Type B pancreatic cell (in vitro differentiated cells): ENCODE measurements around the gene SEPTIN3. TPM values are rescaled to one million over a fixed set of nuclear protein-coding genes. Genes with fewer than 3 reads are reported as not detected.

Experiments used
- DNase-seq: peaks from one replicate; pipeline ENCODE4 v3.0.0; 2021; ENCODE audit warnings: mixed read lengths; ENCODE audit not compliant: unreplicated experiment; ENCODE audit errors: extremely low spot score
- H3K27ac Mint-ChIP-seq: 2 replicates; pipeline ENCODE4 v1.8.0; 2021; ENCODE audit warnings: mild to moderate bottlenecking, mixed read lengths
- H3K27me3 Mint-ChIP-seq: 2 replicates; pipeline ENCODE4 v1.8.0; 2021; ENCODE audit warnings: mixed read lengths
- H3K36me3 Mint-ChIP-seq: 2 replicates; pipeline ENCODE4 v1.8.0; 2021; ENCODE audit warnings: mixed read lengths
- H3K4me1 Mint-ChIP-seq: one replicate; pipeline ENCODE4 v1.8.0; 2021; ENCODE audit warnings: mixed read lengths; ENCODE audit not compliant: unreplicated experiment
- H3K4me3 Mint-ChIP-seq: 2 replicates; pipeline ENCODE4 v1.8.0; 2021; ENCODE audit warnings: mild to moderate bottlenecking, mixed read lengths
- H3K9me3 Mint-ChIP-seq: 2 replicates; pipeline ENCODE4 v1.8.0; 2021; ENCODE audit warnings: mixed read lengths
- total RNA-seq: library from RNA; stranded (reverse); gene quantifications from 2 replicates; pipeline ENCODE4 v1.2.1, GENCODE V29; 2021; ENCODE audit warnings: low replicate concordance
- TF ChIP-seq, protein P1 (sequence below): fragments of 200-600 bp; sonication (generic); conservative IDR thresholded peaks from 2 replicates; pipeline ENCODE4 v1.5.0; 2021; ENCODE audit warnings: antibody characterized with exemption, mild to moderate bottlenecking

The SEPTIN3 gene
- total RNA-seq, 1 donor from 2014 or later: 16.3 TPM

- no peak overlapping the region for H3K27ac Mint-ChIP-seq
- TF ChIP-seq, protein P1, sequence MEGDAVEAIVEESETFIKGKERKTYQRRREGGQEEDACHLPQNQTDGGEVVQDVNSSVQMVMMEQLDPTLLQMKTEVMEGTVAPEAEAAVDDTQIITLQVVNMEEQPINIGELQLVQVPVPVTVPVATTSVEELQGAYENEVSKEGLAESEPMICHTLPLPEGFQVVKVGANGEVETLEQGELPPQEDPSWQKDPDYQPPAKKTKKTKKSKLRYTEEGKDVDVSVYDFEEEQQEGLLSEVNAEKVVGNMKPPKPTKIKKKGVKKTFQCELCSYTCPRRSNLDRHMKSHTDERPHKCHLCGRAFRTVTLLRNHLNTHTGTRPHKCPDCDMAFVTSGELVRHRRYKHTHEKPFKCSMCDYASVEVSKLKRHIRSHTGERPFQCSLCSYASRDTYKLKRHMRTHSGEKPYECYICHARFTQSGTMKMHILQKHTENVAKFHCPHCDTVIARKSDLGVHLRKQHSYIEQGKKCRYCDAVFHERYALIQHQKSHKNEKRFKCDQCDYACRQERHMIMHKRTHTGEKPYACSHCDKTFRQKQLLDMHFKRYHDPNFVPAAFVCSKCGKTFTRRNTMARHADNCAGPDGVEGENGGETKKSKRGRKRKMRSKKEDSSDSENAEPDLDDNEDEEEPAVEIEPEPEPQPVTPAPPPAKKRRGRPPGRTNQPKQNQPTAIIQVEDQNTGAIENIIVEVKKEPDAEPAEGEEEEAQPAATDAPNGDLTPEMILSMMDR: no peak
These were observed 32.4 kb upstream of the SEPTIN3 start for GRCh38 chr22:41936894-41937169.

GRCh38 chr22:41939981-41940831 lies 29.0 kb upstream of the SEPTIN3 start:
- Mint-ChIP-seq H3K36me3 (peaks cover 11% of the 10 kb centered on the region), H3K4me3 (peak overlapping the region; percentile 47)

More at GRCh38 chr22:41936894-41937169, 32.4 kb upstream of the SEPTIN3 start:
- peaks cover 8% of the 10 kb centered on the region for H3K36me3 Mint-ChIP-seq
- DNase-seq: no peak
- no peaks in the 10 kb centered on the region for H3K27me3 Mint-ChIP-seq
- no peak overlapping the region for H3K4me3 Mint-ChIP-seq
- no peaks in the 10 kb centered on the region for H3K9me3 Mint-ChIP-seq
- peaks cover 16% of the 10 kb centered on the region for H3K4me1 Mint-ChIP-seq

GRCh38 chr22:41940832-41941765 lies 28.1 kb upstream of the SEPTIN3 start:
- Mint-ChIP-seq H3K36me3 (peaks cover 11% of the 10 kb centered on the region), H3K27me3 (no peaks in the 10 kb centered on the region), H3K27ac (peak overlapping the region; percentile 92), H3K4me1 (peaks cover 26% of the 10 kb centered on the region), H3K4me3 (no peak overlapping the region), H3K9me3 (no peaks in the 10 kb centered on the region)
- no peak for DNase-seq
- TF ChIP-seq, protein P1: peak; percentile 92

More at GRCh38 chr22:41939981-41940831, 29.0 kb upstream of the SEPTIN3 start:
- H3K27me3 Mint-ChIP-seq: no peaks in the 10 kb centered on the region
- TF ChIP-seq, protein P1: no peak
- DNase-seq: no peak
- no peaks in the 10 kb centered on the region for H3K9me3 Mint-ChIP-seq
- peak overlapping the region; percentile 92 for H3K27ac Mint-ChIP-seq
- peaks cover 20% of the 10 kb centered on the region for H3K4me1 Mint-ChIP-seq

DNA sequence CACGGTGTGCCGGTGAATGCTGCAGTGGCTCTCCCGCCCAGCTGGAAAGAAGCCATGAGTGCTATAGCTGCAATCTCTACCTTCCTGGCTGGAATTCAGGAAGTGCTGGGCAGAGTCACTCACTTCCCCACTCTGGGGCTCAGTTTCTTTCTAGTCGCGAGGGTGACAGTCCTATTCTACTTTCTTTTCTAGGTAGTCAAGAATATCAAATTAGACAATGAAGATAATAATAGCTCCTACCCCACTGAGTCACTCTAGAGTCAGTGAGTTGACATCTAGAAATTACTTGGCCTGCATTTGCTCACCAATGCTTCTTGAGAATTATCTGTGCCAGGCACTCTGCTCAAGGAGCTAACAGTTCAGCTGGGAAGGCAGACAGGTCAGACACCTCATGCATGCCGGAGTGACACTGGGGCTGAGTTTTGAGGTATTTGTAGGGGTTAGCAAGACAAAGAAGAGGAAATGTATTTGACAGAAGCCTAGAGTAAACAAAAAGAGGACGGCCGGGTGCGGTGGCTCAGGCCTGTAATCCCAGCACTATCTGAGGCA lies 25.5 kb upstream of the SEPTIN3 start:
- TF ChIP-seq, protein P1: no peak
- H3K4me1 Mint-ChIP-seq: peaks cover 31% of the 10 kb centered on the region
- H3K27me3 Mint-ChIP-seq: no peaks in the 10 kb centered on the region
- no peaks in the 10 kb centered on the region for H3K9me3 Mint-ChIP-seq
- no peak overlapping the region for H3K27ac Mint-ChIP-seq
- peak overlapping the region; percentile 65 for H3K4me3 Mint-ChIP-seq
- DNase-seq: no peak
- H3K36me3 Mint-ChIP-seq: peaks cover 11% of the 10 kb centered on the region

DNA sequence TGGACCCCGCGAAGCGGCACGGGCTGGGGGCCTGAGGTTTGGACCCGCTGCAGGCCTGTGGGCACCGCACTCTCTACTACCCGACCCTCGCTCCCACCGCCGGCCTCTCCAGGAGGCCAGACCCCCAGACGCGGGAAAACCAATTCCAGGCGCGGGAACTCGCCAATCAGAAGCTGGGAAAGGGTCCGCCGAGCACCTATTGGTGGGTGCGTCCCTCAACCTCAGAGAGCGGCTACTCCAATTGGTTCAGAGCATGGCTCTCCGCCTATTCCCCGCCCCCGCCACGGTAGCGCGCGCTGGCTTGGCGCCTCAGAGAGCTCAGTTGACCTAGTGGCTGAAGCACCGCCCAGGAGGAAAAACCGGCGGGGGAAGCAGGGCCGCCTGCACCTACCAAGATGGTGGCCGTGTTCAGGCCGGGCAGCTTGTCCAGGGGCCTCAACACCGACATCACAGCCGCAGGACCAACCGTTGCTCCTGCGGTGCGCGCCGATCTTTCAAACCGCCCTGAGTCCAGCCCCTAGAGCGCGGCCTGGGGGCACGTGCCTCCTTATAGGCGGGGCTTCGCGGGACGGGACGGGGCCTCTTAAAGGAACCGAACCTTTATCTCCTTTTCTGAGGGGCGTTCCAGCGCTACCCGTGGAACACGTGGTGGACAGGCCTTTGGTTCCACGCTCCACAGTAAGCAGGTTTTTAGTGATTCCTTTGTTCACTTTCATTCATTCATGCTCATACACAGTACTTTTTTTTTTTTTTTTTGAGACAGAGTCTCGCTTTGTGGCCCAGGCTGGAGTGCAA lies 22.4 kb upstream of the SEPTIN3 start, which contains the start of gene CENPM:
CENPM (minus strand) TSS at position 524 of the 795 bp plus-strand sequence; CDS start at position 448, 76 bp downstream.
- Mint-ChIP-seq H3K4me3 (peak within 1 kb of the TSS; percentile 92), H3K4me1 (peaks cover 28% of the 10 kb centered on the region), H3K27me3 (no peaks in the 10 kb centered on the region), H3K9me3 (no peaks in the 10 kb centered on the region), H3K36me3 (peaks cover 3% of the 10 kb centered on the region), H3K27ac (peak within 1 kb of the TSS; percentile 76)
- DNase-seq: peak; percentile 95
- TF ChIP-seq, protein P1: no peak
